Posterior vena cava (tissue), 2 donors: ENCODE data around the gene SMIM1. TPM values are rescaled to one million over a fixed set of nuclear protein-coding genes. Genes with fewer than 3 reads are reported as not detected.

Experiments
- DNase-seq: peaks from one replicate; pipeline ENCODE4 v3.0.0-alpha.2; 2020; ENCODE audit warnings: low spot score
- intact Hi-C, 2 donors: fragments of 100-400 bp; cut with DNase I; formaldehyde crosslinking; loops; one replicate each; pipeline versions ENCODE4 v1.14.1 to v1.14.2; 2022 to 2023
- total RNA-seq, 2 donors: library from RNA; stranded (reverse); fragmentation: NEBNext Ultra II Directional; extraction: Animal tissue kit (Norgen Biotek cat#: 25700); gene quantifications; one replicate each; pipeline ENCODE4 v1.2.1, GENCODE V29; 2021
- donor health status: DM: yes; HTN: yes; CAD: no.
- donor health status: DM: yes; HTN: yes; CAD: no.

The SMIM1 gene
- total RNA-seq, 2 donors from 2014 or later: 3.6 to 14.5 TPM

DNA sequence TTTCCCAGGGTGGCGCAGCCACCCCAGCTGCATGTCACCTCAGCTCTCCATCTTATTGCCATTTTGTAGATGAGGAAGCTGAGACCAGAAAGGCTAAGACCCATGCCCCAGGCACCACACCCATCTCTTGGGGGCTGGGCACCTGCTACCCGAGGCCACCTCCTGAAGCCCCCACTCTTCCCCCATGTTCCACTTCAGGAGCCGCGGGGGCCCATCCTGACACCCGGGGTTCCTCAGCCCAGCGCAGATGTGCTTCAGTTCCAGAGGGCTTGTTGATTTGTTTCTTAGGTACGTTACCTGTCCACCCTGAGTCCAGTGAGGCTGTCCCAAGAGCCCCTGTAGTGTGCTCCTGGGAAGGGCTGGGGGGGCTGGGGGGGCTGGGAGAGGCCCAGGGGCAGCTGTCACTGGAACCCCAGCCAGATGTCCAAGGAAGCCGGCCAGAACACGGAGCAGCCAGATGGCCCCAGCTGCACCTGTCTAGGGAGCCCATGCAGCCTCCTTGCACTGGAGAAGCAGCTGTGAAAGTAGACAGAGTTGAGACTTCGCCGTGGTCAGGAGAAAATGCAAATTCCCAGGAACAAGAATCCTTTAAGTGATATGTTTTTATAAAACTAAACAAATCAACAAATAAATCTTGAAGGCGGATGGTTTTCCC lies 37.4 kb upstream of the SMIM1 start:
- intact Hi-C loops: no loop called here
- no peak for DNase-seq

DNA sequence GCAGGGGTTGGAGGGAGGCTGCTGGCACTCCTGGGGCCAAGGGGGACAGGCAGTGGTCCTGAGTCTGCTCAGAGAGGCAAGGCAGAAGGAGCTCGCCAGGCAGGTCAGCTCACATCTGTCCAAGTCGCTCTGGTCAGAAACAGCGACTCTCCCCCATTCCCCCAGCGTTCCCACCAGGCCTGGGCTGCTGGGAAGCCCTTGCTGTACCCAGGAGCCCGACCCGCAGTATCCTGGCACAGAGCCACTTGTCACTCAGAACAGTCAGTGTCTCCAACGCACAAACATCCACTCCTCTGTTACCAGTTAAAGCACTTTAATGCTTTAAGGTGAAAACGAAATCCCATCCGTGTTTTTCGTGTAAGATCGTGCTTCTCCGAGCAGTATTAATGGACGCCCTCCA lies 36.9 kb upstream of the SMIM1 start:
- no peak for DNase-seq
- intact Hi-C loops: no loop called here

DNA sequence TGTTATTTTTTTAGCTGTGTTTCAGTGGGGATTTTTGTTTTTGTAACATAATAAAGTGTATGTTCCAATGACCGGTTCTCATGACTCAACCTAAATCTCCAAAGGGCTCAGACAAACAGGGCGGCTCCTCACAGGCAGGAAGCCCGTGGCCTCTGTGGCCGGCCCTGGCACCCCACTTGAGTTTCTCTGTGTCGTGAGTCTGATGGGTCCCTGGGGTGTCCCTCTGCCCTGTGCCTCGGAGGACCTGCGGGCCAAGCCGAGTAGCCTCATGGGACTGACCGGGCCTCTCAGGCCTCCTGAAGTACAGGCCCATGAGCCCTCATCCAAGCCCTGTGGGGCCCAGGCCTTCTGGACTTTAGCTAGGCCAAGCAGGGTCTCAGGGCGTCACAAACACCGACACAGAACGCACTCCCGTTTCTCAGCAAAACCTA lies 36.4 kb upstream of the SMIM1 start:
- no peak for DNase-seq
- intact Hi-C loops: no loop called here

DNA sequence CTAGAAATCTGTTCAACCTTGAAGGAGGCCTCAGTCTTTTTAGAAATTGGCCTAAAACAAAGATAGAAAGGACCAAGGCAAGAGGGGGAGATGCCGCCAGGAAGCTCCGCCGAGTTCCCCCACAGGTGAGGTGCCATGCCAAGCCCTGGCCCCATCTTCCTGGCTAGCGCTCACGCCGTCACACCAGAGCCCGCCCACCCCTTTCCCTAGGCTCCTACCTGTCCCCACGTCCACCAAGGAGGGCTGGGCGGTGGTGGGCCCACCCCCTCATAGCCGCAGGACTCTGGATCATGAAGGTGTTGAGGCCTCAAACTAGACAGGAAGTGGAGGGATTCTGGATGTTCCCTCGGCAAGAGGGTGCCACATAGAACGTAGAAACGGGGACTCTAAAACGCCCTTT lies 35.8 kb upstream of the SMIM1 start:
- intact Hi-C loops: no loop called here
- DNase-seq: no peak

DNA sequence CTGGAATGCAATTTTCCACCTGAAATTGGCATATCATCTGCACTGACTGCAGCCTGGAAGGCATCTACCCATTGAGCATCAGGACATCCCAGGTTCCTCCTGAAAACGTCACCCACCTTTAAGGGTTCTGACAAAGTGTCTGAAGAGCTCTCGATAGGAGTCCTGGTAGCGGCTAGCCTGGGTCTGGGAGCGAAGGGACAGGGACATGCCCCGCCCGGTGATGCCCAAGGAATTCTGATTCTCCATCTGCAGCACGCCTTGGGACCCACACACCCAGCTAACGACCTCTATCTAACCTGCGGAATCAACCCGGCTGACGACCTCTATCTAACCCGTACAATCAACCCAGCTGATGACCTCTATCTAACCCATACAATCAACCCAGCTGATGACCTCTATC lies 33.6 kb upstream of the SMIM1 start:
- no peak for DNase-seq
- intact Hi-C loops: no loop called here

DNA sequence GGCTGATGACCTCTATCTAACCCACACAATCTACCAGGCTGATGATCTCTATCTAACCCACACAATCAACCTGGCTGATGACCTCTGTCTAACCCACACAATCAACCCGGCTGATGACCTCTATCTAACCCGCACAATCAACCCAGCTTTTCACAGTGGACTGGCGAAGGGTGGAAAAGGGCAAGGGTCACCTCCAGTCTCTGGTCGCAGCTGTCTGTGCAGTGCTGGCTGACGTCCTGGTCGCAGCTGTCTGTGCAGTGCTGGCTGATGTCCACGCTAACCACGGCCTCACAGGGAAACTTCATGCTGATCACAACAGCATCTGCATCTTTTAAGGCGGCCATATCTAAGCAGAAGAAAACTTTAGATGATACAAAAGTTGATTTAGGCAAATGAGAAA lies 32.5 kb upstream of the SMIM1 start:
- intact Hi-C loops: no loop called here
- DNase-seq: no peak

DNA sequence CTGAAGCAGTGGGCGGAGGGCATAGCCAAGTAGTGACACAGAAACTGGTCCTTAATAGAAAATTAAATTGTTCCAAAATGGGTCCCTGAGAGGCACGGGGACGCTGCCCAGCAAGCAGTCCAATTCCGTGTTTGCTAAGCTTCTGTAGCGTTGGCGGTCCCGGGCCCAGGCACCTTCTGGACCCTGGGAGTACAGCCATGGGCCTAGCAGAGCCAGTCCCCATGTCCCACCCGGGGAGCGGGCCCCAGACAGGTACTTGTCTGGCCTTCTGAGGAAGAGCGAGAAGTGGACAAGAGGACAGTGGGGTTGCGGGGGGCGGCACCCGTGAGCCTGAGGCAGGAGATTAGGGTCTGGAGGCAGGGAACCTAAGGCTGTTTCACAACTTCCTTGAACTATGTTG lies 31.8 kb upstream of the SMIM1 start:
- DNase-seq: no peak
- intact Hi-C loops: no loop called here

DNA sequence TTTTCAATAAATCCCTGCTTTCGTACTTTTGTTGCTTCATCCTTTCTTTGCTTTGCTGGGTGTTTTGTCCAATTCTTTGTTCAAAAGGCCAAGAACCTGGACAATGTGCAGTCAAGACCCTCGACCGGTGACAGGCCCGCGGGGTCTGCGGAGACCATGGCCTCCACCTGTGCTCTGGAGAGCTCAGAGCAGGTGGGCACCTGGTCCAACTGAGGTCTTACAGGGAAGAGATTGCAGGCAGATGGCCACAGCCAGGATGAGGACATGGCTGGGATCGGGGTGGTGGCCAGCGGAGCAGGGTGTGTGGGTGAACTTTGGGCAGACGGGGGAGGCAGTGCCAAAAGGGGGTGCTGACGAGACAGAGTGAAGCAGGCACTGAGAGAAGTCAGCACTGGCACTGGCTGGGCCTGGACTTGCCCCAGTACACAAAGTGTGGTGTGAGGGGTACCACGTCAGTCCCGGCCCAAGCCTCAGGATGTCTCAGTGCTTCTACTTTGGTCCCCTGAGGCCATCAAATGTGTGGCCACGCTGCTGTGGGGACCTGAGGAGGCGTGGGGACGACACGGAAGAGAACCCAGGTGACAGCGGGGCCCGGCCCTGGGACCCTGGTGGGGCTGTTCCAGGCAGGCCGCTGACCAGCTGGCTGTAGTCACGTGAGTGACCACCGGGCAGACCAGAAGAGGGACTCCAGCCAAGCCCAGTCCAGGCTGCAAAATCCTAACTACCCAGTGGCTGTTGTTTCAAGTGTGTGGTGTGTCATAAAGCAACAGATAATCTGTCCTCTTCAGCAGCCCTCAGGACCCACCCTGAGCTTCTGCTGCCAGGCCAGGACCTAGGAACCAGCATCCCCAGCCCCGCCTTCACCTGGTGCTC lies 30.7 kb upstream of the SMIM1 start:
- intact Hi-C loops: no loop called here

DNA sequence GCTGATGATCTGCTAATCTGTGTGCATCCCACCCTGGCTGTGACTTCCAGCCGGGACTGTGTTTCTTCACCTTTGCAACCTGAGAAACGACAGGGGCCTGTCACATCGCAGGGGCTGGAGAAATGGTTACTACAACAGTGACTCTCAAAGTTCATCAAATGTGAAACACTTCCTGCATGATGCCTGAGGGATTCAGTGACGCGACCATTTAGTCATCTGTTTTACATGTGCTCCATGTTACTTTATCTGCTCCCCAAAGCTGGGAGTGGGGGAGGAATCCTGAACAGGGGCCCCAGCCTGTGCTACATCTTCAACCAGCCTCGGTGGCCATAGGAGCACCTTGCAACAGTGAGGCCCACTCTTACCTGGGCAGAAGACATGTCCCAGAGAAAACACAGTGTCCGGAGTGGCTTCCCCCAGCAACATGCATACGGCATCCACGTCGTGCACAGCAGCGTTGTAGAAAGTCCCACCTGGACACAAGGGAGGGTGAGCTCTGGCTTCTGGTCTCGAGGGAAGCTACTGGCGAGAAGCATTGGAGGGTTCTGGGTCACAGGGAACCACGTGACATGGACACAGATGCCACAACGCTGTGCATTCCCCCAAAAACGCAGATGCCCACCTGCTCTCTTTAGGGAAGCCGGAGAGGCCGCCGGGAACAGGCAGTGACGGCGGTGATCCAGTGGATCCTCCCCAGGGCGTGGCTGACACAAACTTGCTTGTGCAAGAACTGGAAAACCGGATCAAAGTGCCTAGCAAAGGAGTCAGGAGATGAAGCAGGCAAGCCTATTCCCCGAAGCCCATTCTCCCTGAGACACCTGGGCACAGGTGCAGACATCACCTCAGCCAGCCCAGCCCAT lies 29.9 kb upstream of the SMIM1 start:
- intact Hi-C loops: no loop called here
- DNase-seq: no peak

More for the DNA sequence above, 30.7 kb upstream of the SMIM1 start:
- DNase-seq: no peak

DNA sequence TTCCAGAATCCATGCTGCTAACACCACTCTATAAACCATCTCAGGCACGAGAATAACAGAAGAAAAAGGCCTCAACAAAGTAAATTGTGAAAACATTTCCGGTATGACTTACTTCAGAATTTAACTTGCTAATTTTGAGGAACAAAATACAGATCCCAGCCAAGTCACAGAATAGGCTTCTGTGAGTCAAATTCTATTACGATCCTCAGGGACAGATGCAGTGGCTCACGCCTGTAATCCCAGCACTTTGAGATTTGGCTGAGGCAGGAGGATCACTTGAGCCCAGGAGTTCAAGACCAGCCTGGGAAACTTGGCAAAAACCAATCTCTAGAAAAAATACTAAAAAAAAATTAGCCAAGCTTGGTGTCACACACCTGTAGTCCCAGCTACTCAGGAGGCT lies 29.1 kb upstream of the SMIM1 start:
- DNase-seq: no peak

DNA sequence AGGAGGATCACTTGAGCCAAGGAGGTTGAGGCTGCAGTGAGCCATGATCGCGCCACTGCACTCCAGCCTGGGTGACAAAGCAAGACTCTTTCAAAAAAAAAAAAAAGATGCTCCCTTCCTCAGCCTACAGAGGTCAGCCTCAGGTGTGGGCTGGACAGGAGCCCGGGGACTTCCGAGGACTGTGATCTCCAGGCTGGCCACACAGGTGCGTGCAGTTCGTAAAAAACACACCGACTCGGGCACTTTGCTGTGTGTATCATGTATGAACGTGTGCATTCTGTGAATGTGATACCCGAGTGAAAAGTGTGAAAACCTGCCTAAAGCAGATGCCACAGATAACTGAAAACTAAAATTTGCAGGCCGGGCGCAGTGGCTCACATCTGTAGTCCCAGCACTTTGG lies 28.7 kb upstream of the SMIM1 start:
- intact Hi-C loops: no loop called here

More for the DNA sequence above, 29.1 kb upstream of the SMIM1 start:
- intact Hi-C loops: no loop called here

DNA sequence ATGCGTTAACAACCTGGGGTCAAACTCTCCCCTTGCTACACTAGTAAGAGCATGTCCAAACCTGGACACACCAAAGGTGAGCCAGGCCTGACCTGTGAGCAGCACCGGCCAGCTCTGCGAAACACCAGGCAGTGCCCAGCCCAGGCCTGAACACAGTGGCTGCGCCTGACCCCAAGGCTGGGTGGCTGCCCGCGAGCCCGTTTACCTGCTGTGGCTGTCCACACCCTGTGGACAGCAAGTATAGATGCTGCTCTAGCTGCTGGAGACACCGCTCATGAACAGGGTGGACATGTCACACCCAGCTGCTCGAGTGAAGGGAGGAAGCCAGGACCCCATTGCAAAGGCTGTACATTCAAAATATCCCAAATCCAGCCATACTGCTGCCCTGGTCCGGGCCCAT lies 27.9 kb upstream of the SMIM1 start:
- intact Hi-C loops: no loop called here
- DNase-seq: no peak

More for the DNA sequence above, 28.7 kb upstream of the SMIM1 start:
- no peak for DNase-seq

DNA sequence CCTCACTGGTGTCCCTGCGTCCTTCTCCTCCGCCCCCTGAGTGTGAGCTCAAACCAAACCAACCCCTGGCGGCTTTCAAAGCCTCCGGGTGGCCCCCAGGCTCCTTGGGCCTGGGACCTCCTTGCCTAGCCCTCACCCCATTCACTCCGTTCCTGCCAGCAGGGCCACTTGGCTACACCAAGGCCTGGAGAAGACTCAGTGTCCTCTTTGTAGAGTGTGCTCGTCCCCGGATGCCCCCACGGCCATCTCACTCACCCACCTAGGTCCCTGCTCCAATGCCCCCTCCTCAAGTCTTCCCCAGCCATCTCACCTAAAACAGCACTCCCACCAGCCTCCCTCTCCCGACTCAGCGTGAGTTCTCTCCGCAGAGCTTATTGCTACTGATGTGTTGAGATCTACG lies 27.5 kb upstream of the SMIM1 start:
- DNase-seq: no peak
- intact Hi-C loops: no loop called here

DNA sequence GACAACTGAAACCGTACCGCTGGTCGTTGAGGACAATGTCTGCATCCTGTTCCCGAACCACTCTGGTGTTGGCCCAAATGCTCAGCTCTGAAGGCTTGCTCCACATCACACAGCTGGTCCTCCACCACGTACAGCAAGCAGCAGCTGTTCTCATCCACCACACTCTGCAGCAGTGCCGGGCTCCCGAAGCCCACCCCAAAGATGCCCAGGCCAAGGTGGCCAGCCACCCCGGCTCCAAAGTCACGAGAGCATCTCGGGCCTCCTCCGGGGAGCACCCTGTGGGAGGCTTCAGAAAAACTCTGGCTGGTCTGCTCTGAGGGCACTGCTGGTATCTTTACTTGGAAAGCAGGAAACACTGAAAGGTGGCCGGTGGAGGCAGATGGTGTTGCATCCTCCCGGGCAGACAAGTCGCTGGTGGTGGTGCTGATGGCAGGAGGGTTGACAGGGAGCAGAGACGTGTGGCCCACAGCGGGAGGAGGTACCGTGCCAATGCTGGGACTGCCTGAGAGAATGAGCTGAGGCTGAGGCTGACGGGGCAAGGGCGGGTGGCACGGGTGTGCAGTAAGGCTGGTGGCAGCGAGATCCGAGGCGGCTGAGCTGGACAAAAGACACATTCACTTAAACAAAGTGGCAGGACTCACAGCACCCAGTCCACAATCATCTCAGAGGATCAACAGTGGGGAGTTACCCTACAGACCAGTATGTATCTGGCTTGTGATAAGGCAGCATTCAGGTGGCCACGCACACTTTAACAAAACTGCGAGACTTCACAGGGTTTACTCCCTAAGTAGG lies 26.8 kb upstream of the SMIM1 start:
- DNase-seq: no peak
- intact Hi-C loops: no loop called here

DNA sequence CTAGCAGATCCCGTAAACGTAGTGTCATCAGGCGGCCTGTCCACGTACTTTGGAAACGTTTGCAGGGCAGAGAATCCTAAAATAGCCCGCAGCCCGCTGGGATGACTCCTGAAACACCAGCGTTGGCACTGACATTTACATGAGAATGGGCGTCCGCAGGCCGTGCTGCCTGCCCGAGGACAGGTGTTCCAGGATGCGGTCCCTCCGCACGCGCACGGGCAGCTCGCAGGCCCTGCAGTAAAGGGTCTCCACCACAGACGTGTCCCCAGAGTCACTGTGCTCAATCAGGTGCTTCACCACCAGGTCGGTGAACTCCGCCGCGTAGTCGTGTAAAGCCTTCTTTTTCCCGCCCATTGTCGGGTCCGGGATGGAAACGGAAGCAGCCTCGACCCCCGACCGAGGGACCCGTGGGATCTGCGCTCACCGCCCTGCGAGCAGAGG lies 26.1 kb upstream of the SMIM1 start:
- DNase-seq: no peak
- intact Hi-C loops: no loop called here

DNA sequence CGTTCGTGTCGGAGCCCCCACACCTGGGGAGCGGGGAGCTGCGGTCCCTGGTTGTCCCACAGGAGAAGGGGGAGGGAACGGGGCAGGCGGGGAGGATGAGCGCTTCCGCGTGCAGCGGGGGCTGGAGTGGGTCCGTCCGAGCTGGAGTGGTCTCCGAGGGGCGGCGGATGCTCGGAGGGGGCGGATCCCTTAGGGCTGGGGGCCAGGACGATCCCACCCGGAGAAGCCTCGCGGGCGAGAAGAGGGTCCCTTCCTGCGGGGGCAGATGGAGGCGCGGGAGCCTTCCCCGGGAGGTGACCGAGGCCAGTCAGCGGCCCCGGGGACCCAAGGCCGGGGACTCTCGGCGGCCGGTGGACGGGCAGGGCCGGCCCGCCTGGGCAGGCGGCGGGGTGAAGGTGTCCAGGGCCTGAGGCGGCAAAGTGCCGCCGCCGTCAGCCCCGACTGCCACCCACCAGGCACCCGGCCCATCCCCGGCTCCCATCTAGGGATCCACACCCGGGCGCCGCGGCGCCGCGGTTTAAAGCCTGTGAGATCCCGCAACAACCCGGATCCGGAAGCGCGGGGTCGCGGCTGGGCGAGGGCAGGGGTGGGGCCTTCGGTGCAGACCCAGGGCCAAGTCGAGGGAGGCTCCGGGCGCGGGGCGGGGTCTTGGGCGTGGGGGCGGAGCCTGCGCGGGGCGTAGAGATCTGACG lies 25.6 kb upstream of the SMIM1 start:
- DNase-seq: peak; percentile 97
- intact Hi-C loops: no loop called here

DNA sequence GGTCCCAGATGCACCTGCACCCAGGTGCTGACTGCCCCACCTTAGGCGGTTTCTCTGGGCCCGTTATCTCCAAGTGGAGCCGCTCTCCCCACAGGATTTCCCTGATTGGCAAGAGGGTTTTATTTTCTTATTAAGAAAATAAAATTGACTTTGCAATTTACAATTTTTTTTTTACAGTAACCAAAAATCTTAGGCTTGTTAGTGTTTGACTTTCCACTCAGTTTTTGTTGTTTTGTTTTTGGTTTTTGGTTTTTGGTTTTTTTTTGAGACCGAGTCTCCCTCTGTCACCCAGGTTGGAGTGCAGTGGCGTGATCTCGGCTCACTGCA lies 25.1 kb upstream of the SMIM1 start:
- intact Hi-C loops: no loop called here

DNA sequence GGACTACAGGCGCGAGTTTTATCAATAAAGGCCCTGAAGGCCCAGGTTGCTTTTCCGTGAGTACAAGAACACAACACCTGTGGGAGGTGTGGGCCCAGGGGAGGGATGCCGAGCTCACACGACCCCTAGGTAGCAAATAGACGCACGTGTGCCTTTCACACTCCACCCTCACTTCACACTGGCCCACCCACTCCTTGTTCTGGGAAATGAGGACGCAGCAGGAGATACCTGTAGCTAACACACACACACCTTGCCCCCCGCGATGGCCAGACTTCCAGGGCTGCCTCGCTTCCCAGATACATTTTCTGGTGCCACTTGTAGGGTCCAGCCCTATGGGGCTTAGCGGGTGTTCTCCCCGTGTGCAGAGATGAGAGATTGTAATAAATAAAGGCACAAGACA lies 24.6 kb upstream of the SMIM1 start:
- intact Hi-C loops: no loop called here
- no peak for DNase-seq

More for the DNA sequence above, 25.1 kb upstream of the SMIM1 start:
- no peak for DNase-seq
